GM10248 (cell line): ENCODE results near the gene SCN3A.
A peak's percentile ranks its signal among the peaks of the same experiment; 100 is the strongest.

Experiments
- CTCF ChIA-PET: fragments of 300-600 bp; sonication (Branson Sonifier 250); formaldehyde crosslinking; extraction: SDS; loops from one replicate; lab custom pipeline; 2021; ENCODE audit warnings: antibody characterized with exemption; lab: Yijun Ruan, JAX
- POLR2A ChIA-PET: fragments of 350-650 bp; sonication (Branson Sonifier 250); formaldehyde crosslinking; extraction: SDS; loops from one replicate; lab custom pipeline; 2020; ENCODE audit warnings: antibody characterized with exemption; lab: Yijun Ruan, JAX
- DNase-seq: peaks from one replicate; pipeline ENCODE4 v3.0.0; 2012; ENCODE audit errors: extremely low spot score
- CTCF ChIP-seq: IDR thresholded peaks from 2 replicates; pipeline ENCODE4 v1.5.1; 2012; ENCODE audit warnings: mild to moderate bottlenecking, low read depth; ENCODE audit errors: extremely low read depth, missing control alignments, control extremely low read depth

The SCN3A gene

GRCh38 chr2:165197346-165197745 lies 6.5 kb downstream of the SCN3A start:
- ChIA-PET POLR2A (no interaction called here), CTCF (interaction anchor here (0.9 to 1.0 kb wide), 2 partner anchors 10 to 20 kb away, joined by 3 to 4 read pairs; no protein-coding TSS in a partner anchor)
- no peak for TF ChIP-seq CTCF
- no peak for DNase-seq

GRCh38 chr2:165196411-165196810 lies 7.4 kb downstream of the SCN3A start:
- no peak for DNase-seq
- TF ChIP-seq CTCF: no peak
- CTCF ChIA-PET: interaction anchor here (1.0 kb wide), 1 partner anchor 9 kb away, joined by 4 read pairs; no protein-coding TSS in a partner anchor
- POLR2A ChIA-PET: no interaction called here

GRCh38 chr2:165193178-165193777 lies 10.6 kb downstream of the SCN3A start:
- TF ChIP-seq CTCF: no peak
- POLR2A ChIA-PET: no interaction called here

DNA sequence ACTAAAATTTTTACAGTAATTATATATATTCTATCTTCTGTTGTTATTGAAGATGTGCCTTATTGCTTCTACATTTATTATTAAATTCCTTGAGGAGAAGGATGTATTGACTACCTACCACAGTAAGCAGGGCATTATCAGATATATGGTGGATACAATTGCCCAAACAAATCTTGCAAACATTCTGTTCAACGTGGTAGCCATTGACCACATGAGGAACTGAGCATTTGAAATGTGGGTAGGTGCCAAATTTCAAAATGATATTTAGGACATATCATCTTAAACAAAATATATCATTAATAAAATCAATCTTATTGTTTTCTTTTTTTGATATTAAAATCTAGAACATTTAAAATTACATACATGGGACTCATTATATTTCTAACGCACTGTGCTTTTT lies 11.1 kb downstream of the SCN3A start:
- DNase-seq: no peak
- no peak for TF ChIP-seq CTCF
- ChIA-PET POLR2A (no interaction called here), CTCF (interaction anchor here (1.4 kb wide), 1 partner anchor 11 kb away, joined by 6 read pairs; the partner anchor contains the start of gene SCN3A)

More at GRCh38 chr2:165193178-165193777, 10.6 kb downstream of the SCN3A start:
- CTCF ChIA-PET: interaction anchor here (1.4 kb wide), 1 partner anchor 10 kb away, joined by 6 read pairs; the partner anchor contains the start of gene SCN3A
- peak; percentile 12 for DNase-seq

- CTCF ChIA-PET: interaction anchor here (1.4 to 2.0 kb wide), 3 partner anchors 12 to 175 kb away, joined by 3 to 7 read pairs (median 6); partner anchors contain the start of gene SCN3A
- no peak for DNase-seq
- POLR2A ChIA-PET: no interaction called here
- TF ChIP-seq CTCF: no peak
Measured at GRCh38 chr2:165191096-165191728, 12.6 kb downstream of the SCN3A start.

- ChIA-PET CTCF (interaction anchor here (3.0 kb wide), 1 partner anchor 18 kb away, joined by 10 read pairs; the partner anchor contains the start of gene SCN3A), POLR2A (no interaction called here)
- no peak for TF ChIP-seq CTCF
- DNase-seq: no peak
Measured at GRCh38 chr2:165185633-165186032, 18.2 kb downstream of the SCN3A start.
